Stomach (tissue), 9 donors: ENCODE measurements around the gene SLN. TPM values are rescaled to one million over a fixed set of nuclear protein-coding genes. Genes with fewer than 3 reads are reported as not detected.

Experiments used
- DNase-seq, 2 donors: peaks; one replicate each; pipeline versions ENCODE4 v3.0.0 to v3.0.0-alpha.2; 2013 to 2019
- H3K27ac ChIP-seq, 5 donors: fragments of 200-600 bp in 4 of 5; sonication (generic) in 4 of 5; one replicate each; pipeline ENCODE4 v1.5.1; 2013 to 2019; ENCODE audit warnings: mild to moderate bottlenecking in 1 of 5, moderate library complexity in 1 of 5
- H3K27me3 ChIP-seq, 3 donors: fragments of 200-600 bp; sonication (generic); one replicate each; pipeline ENCODE4 v1.5.1; 2017 to 2019; ENCODE audit warnings: mixed run types in 1 of 3
- H3K36me3 ChIP-seq, 4 donors: fragments of 200-600 bp; sonication (generic); 1 replicate in 3 of 4; 2 replicates in 1 of 4; pipeline ENCODE4 v1.5.1; 2016 to 2019
- H3K4me1 ChIP-seq, 4 donors: fragments of 200-600 bp; sonication (generic); one replicate each; pipeline ENCODE4 v1.5.1; 2016 to 2019
- H3K4me3 ChIP-seq, 4 donors: fragments of 200-600 bp; sonication (generic) in 3 of 4; one replicate each; pipeline ENCODE4 v1.5.1; 2016 to 2019; ENCODE audit warnings: mild to moderate bottlenecking in 1 of 4
- H3K9me3 ChIP-seq, 4 donors: fragments of 200-600 bp; sonication (generic); one replicate each; pipeline ENCODE4 v1.5.1; 2016 to 2019
- EP300 ChIP-seq: sonication (generic); formaldehyde crosslinking; IDR thresholded peaks from one replicate; pipeline ENCODE4 v1.6.1; 2017; ENCODE audit warnings: antibody characterized with exemption
- POLR2A ChIP-seq, 4 donors: fragments of 450-650 bp; IDR thresholded peaks; one replicate each; pipeline ENCODE4 v1.6.1; 2016; ENCODE audit warnings: antibody characterized with exemption in 4 of 4, control low read depth in 2 of 4, mild to moderate bottlenecking in 1 of 4, moderate library complexity in 1 of 4
- POLR2AphosphoS5 ChIP-seq, 3 donors: sonication (generic); formaldehyde crosslinking; IDR thresholded peaks; one replicate each; pipeline ENCODE4 v1.6.1; 2016; ENCODE audit warnings: antibody characterized with exemption in 3 of 3
- WGBS, 5 donors: extraction: QIAGEN DNeasy Blood & Tissue Kit in 3 of 5; methylation state at CpG; one replicate each; pipeline versions ENCODE4 v1.1.5 to v1.1.7; 2013 to 2018; 5-methylcytosine and 5-hydroxymethylcytosine counted together
- intact Hi-C: fragments of 100-400 bp; cut with DNase I; formaldehyde crosslinking; loops from one replicate; pipeline ENCODE4 v1.15.1; 2023; ENCODE audit warnings: low total_unique reads
- polyA plus RNA-seq, 3 donors: library from polyadenylated mRNA; stranded (reverse); fragments of 200-250 nt; gene quantifications; one replicate each; pipeline ENCODE4 v1.2.3, GENCODE V29; 2013
- total RNA-seq, 5 donors: library from RNA; depleted of rRNA; stranded (reverse); fragments of >200 nt; gene quantifications; one replicate each; pipeline versions ENCODE4 v1.1.0 to v1.2.3, GENCODE V29; 2014 to 2016
- TF ChIP-seq, protein P1 (sequence below), 7 experiments: fragments of 450-650 bp in 4 of 7; fragments of 200-600 bp in 3 of 7; sonication (generic) in 3 of 7; IDR thresholded peaks; one replicate each; pipeline ENCODE4 v1.5.1; 2016 to 2019; ENCODE audit warnings: antibody characterized with exemption in 7 of 7, control low read depth in 2 of 7, mild to moderate bottlenecking in 1 of 7
- donor health status: healthy with polysubstance abuse.
- donor health status: Bipolar disorder and iron deficiency.
- donor health status: healthy.

Gene SLN
- total and polyA plus RNA-seq, 8 donors, result 5.3 TPM; not detected in 7

DNA sequence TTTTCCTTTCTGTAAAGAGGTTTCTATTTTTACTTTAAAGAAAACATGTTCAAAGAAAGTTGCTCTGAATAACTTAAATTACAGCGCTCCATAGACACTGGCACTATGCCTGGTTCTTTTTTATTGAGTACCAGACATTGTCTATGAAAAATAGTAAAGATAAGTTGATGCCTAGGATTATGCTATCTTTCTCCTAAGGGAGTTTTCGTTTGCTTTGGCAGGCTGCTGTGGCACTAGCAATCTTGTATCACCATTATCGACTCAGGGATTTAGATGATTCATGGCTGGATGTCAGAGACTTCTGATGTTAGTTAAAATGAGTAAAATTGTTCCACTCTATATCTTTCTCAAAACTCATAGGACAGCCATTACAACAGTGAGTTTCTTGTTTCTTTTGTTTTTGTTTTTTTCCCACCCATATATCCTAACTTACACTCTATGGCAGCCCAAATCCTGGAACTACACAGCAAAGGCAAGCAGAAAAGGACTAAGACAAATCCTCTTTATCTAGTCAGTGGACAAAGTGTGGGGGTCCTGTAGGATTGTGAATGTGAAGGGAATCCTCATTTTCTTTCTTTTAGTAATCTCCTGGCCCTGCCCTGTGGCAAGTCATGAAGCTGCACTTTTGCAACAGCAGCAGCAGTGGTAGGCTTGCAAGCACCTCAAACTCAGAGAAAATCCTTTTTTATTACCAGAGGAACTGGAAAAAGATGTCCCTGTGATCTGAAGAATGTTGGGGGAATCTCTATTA, 20.7 kb downstream of the SLN start:
- Histone ChIP-seq H3K36me3 (no peaks in the 10 kb centered on the region), H3K27me3 (peaks cover 0 to 11% (median 0%) of the 10 kb centered on the region in 3 donors), H3K4me3 (no peak overlapping the region), H3K9me3 (no peaks in the 10 kb centered on the region), H3K27ac (no peak overlapping the region), H3K4me1 (peaks cover 0 to 9% (median 3%) of the 10 kb centered on the region in 4 donors)
- TF ChIP-seq POLR2AphosphoS5 (IDR thresholded peaks at IDR 0.05) (no peak), EP300 (no peak), POLR2A (IDR thresholded peaks at IDR 0.05) (no peak)
- TF ChIP-seq, protein P1, sequence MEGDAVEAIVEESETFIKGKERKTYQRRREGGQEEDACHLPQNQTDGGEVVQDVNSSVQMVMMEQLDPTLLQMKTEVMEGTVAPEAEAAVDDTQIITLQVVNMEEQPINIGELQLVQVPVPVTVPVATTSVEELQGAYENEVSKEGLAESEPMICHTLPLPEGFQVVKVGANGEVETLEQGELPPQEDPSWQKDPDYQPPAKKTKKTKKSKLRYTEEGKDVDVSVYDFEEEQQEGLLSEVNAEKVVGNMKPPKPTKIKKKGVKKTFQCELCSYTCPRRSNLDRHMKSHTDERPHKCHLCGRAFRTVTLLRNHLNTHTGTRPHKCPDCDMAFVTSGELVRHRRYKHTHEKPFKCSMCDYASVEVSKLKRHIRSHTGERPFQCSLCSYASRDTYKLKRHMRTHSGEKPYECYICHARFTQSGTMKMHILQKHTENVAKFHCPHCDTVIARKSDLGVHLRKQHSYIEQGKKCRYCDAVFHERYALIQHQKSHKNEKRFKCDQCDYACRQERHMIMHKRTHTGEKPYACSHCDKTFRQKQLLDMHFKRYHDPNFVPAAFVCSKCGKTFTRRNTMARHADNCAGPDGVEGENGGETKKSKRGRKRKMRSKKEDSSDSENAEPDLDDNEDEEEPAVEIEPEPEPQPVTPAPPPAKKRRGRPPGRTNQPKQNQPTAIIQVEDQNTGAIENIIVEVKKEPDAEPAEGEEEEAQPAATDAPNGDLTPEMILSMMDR (IDR thresholded peaks at IDR 0.05), result no peak
- DNase-seq, result no peak
- intact Hi-C loops, result loop anchor here (5.0 kb wide), 1 partner anchor 119 kb away; no protein-coding TSS in a partner anchor
- 19 to 38% (median 23%) methylated on average over 3 of the region's 3 CpGs for WGBS, 5 donors

GRCh38 chr11:107689317-107690202, 22.3 kb downstream of the SLN start:
- 31 to 43% (median 34%) methylated on average over 11 of the region's 11 CpGs for WGBS, 5 donors
- TF ChIP-seq POLR2AphosphoS5 (IDR thresholded peaks at IDR 0.05) (peak in 1 of 3 donors; percentile 11), POLR2A (IDR thresholded peaks at IDR 0.05) (no peak), EP300 (no peak)
- TF ChIP-seq, protein P1 (IDR thresholded peaks at IDR 0.05), result peak in 4 of 7 experiments; percentile 13 to 76 (median 40)
- Histone ChIP-seq H3K4me1 (peaks cover 0 to 9% (median 3%) of the 10 kb centered on the region in 4 donors), H3K36me3 (no peaks in the 10 kb centered on the region), H3K27ac (no peak overlapping the region), H3K9me3 (no peaks in the 10 kb centered on the region), H3K27me3 (peaks cover 0 to 11% (median 0%) of the 10 kb centered on the region in 3 donors), H3K4me3 (peak overlapping the region in 1 of 4 donors; percentile 6)
- intact Hi-C loops, result loop anchor here (5.0 kb wide), 1 partner anchor 117 kb away; no protein-coding TSS in a partner anchor
- DNase-seq, result peak; percentile 81 to 82

DNA sequence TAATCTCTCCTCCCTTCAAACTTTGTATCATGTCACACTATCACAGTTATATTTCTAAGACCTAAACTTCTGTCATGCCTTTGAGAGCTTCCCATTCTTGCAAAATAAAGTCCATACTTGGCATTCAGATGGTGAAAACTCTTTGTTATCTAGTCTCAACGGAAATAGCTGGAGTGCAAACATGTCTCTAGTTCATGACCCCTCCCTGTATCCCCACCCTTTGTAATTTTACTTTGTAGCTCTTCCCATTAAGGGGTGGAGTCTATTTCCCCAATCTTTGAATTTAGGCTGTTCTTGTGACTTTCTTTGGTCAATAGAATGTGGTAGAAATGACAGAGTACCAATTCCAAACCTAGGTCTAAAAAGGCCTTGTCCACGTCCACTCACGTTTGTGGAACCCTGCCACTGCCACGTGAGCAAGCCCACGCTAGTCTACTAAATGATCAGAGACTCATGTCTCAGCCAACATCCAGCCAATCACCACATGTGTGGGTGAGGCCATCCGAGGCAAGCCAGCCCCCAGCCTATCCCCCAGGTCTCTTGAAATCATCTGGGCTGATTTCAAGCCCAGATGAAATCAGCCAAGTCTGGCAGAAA, 23.4 kb downstream of the SLN start:
- Histone ChIP-seq H3K9me3 (no peaks in the 10 kb centered on the region), H3K27me3 (peaks cover 0 to 11% (median 0%) of the 10 kb centered on the region in 3 donors), H3K36me3 (no peaks in the 10 kb centered on the region), H3K27ac (no peak overlapping the region), H3K4me3 (no peak overlapping the region), H3K4me1 (peaks cover 0 to 9% (median 3%) of the 10 kb centered on the region in 4 donors)
- intact Hi-C loops, result no loop called here
- TF ChIP-seq POLR2AphosphoS5 (IDR thresholded peaks at IDR 0.05), result no peak
- TF ChIP-seq POLR2A (IDR thresholded peaks at IDR 0.05), result no peak
- no peak for TF ChIP-seq EP300
- TF ChIP-seq, protein P1 (IDR thresholded peaks at IDR 0.05), result no peak
- no peak for DNase-seq
- WGBS, 5 donors, result 62 to 81% (median 68%) methylated on average over 6 of the region's 6 CpGs

GRCh38 chr11:107683807-107684206, 28.0 kb downstream of the SLN start:
- no peak for DNase-seq
- Histone ChIP-seq H3K27ac (no peak overlapping the region), H3K9me3 (no peaks in the 10 kb centered on the region), H3K4me1 (no peaks in the 10 kb centered on the region), H3K4me3 (no peak overlapping the region), H3K27me3 (no peaks in the 10 kb centered on the region), H3K36me3 (no peaks in the 10 kb centered on the region)
- 87 to 94% (median 93%) methylated on average over 2 of the region's 2 CpGs for WGBS, 5 donors
- intact Hi-C loops, result no loop called here
- TF ChIP-seq, protein P1 (IDR thresholded peaks at IDR 0.05), result peak in 1 of 7 experiments; percentile 22
- no peak for TF ChIP-seq EP300
